Nephron (organoid): ENCODE measurements around the gene BTRC.
"Not testable (repeated sequence)": the region's sequence is repeated elsewhere in the genome, so short reads cannot be mapped to it uniquely, and the experiment has no call there.

Source experiments
- H3K27ac Mint-ChIP-seq, 3 experiments: 2 replicates each; pipeline ENCODE4 v1.8.0; 2020; ENCODE audit warnings: mixed read lengths in 3 of 3, mild to moderate bottlenecking in 2 of 3, moderate library complexity in 1 of 3
- H3K27me3 Mint-ChIP-seq: 2 replicates; pipeline ENCODE4 v1.8.0; 2021; ENCODE audit warnings: low read depth, mild to moderate bottlenecking, moderate library complexity, mixed read lengths
- H3K36me3 Mint-ChIP-seq: 2 replicates; pipeline ENCODE4 v1.8.0; 2020; ENCODE audit warnings: low read depth, mixed read lengths
- H3K4me1 Mint-ChIP-seq: 2 replicates; pipeline ENCODE4 v1.8.0; 2020; ENCODE audit warnings: mixed read lengths
- H3K4me3 Mint-ChIP-seq, 3 experiments: 2 replicates each; pipeline ENCODE4 v1.8.0; 2020; ENCODE audit warnings: mild to moderate bottlenecking in 3 of 3, mixed read lengths in 3 of 3, moderate library complexity in 2 of 3
- H3K9me3 Mint-ChIP-seq: 2 replicates; pipeline ENCODE4 v1.8.0; 2020; ENCODE audit warnings: mixed read lengths
- TF ChIP-seq, protein P1 (sequence below), 3 experiments: fragments of 200-600 bp; sonication (generic); IDR thresholded peaks; one replicate each; pipeline ENCODE4 v1.5.0; 2021; ENCODE audit warnings: antibody characterized with exemption in 3 of 3; ENCODE audit not compliant: unreplicated experiment in 3 of 3

Gene BTRC

DNA sequence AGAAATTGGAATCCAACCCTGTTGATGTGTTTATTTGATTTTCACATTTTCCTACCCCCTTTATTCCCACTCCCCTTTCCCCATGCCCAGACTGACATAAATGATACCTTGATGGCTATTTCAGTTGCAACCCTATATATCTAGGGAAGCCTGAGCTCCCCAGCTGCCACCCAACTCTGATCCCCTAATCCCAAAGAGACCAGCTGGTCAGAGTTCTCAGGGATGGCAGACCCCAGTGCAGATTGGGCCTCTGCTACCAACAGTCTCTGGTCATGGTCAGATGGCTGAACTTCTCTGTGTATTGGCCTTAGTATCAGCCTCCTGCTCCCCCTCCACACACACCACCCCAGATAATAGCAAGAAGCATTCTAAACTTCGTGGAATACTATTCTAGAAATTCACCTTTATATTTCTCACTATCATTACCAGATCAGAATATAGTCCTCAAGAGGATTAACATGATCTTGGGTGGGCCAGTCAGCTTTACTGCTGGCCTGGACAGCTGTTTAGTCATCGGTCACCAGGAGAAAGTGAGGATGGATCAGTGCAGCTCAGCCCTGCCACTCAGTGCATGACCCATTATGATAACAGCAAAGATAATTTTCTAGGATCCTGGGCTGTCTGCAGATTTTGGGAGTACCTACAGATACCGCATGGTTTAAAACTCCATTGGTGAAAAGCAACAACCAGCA, 24.5 kb upstream of the BTRC start:
- H3K27me3 Mint-ChIP-seq, result peaks cover 9% of the 10 kb centered on the region
- H3K4me1 Mint-ChIP-seq, result peaks cover 44% of the 10 kb centered on the region
- peak overlapping the region; percentile 50 to 83 (median 74) for H3K27ac Mint-ChIP-seq
- H3K36me3 Mint-ChIP-seq, result no peaks in the 10 kb centered on the region
- H3K9me3 Mint-ChIP-seq, result peaks cover 2% of the 10 kb centered on the region
- peak overlapping the region in 1 of 3 experiments; percentile 26 for H3K4me3 Mint-ChIP-seq
- TF ChIP-seq, protein P1, sequence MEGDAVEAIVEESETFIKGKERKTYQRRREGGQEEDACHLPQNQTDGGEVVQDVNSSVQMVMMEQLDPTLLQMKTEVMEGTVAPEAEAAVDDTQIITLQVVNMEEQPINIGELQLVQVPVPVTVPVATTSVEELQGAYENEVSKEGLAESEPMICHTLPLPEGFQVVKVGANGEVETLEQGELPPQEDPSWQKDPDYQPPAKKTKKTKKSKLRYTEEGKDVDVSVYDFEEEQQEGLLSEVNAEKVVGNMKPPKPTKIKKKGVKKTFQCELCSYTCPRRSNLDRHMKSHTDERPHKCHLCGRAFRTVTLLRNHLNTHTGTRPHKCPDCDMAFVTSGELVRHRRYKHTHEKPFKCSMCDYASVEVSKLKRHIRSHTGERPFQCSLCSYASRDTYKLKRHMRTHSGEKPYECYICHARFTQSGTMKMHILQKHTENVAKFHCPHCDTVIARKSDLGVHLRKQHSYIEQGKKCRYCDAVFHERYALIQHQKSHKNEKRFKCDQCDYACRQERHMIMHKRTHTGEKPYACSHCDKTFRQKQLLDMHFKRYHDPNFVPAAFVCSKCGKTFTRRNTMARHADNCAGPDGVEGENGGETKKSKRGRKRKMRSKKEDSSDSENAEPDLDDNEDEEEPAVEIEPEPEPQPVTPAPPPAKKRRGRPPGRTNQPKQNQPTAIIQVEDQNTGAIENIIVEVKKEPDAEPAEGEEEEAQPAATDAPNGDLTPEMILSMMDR (IDR thresholded peaks at IDR 0.05; ENCODE audit: unreplicated experiment in 3 of 3), result no peak

DNA sequence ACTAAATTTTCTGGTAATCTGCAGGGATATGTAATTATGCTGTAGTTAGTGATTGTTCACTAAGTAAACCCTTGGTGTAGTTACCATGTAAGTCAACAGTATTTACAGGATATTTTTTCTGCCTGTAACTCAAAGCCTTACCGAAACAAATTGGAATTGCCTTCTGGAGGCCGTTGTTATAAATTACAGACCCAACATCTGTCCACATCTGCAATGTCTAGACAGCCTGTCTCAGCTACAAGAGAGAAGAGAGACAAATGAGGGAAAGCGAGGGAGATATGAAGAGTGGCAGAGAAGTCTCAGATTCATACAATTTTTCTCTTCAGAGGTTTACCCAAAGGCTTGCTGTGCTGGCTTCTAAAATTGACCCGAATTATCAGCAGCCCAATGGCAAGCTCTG, 23.7 kb upstream of the BTRC start:
- H3K4me1 Mint-ChIP-seq, result peaks cover 44% of the 10 kb centered on the region
- H3K27ac Mint-ChIP-seq, result peak overlapping the region; percentile 50 to 80 (median 74)
- peaks cover 13% of the 10 kb centered on the region for H3K27me3 Mint-ChIP-seq

GRCh38 chr10:101330631-101331225, 23.2 kb upstream of the BTRC start:
- peaks cover 12% of the 10 kb centered on the region for H3K27me3 Mint-ChIP-seq

More for the DNA sequence above, 23.7 kb upstream of the BTRC start:
- Mint-ChIP-seq H3K4me3 (peak overlapping the region in 1 of 3 experiments; percentile 40), H3K36me3 (no peaks in the 10 kb centered on the region), H3K9me3 (no peaks in the 10 kb centered on the region)
- TF ChIP-seq, protein P1 (IDR thresholded peaks at IDR 0.05; ENCODE audit: unreplicated experiment in 3 of 3), result no peak

DNA sequence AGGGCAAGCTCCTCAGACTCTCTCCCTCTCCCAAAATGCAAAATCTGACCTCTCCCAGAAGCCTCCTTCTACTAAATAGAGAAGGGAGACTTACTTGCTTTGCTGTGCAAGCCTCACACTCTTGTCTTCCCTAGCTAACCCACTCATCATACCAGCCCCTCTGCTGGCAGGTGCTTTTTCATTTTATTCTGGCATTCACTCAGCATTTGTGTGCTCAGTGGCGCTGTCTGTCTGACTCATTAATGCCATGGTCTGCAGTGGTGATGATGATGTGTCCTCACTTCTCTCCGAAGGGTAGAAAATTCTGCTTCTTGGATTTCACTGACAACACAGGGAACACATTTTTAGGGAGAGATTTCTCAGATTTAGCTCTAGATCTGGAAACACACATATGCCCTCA, 22.0 kb upstream of the BTRC start:
- no peaks in the 10 kb centered on the region for H3K36me3 Mint-ChIP-seq
- peaks cover 7% of the 10 kb centered on the region for H3K27me3 Mint-ChIP-seq
- TF ChIP-seq, protein P1 (IDR thresholded peaks at IDR 0.05; ENCODE audit: unreplicated experiment in 3 of 3), result no peak
- peaks cover 44% of the 10 kb centered on the region for H3K4me1 Mint-ChIP-seq
- peak overlapping the region; percentile 3 to 53 (median 18) for H3K27ac Mint-ChIP-seq
- H3K9me3 Mint-ChIP-seq, result no peaks in the 10 kb centered on the region
- peak overlapping the region in 2 of 3 experiments; percentile 1 to 57 for H3K4me3 Mint-ChIP-seq

More at GRCh38 chr10:101330631-101331225, 23.2 kb upstream of the BTRC start:
- Mint-ChIP-seq H3K36me3 (no peaks in the 10 kb centered on the region), H3K4me3 (peak overlapping the region in 2 of 3 experiments; percentile 30 to 40), H3K4me1 (peaks cover 44% of the 10 kb centered on the region), H3K9me3 (no peaks in the 10 kb centered on the region), H3K27ac (peak overlapping the region; percentile 50 to 80 (median 74))
- TF ChIP-seq, protein P1 (IDR thresholded peaks at IDR 0.05; ENCODE audit: unreplicated experiment in 3 of 3), result no peak

DNA sequence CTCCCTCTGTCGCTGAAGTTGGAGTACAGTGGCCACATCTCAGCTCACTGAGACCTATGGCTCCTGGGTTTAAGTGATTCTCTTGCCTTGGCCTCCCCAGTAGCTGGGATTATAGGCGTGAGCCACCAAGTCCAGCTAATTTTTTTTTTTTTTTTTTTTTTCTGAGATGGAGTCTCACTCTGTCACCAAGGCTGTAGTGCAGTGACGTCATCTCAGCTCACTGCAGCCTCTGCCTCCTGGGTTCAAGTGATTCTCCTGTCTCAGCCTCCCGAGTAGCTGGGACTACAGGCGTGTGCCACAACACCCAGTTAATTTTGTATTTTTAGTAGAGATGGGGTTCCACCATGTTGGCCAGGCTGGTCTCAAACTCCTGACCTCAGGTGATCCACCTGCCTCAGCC, 19.7 kb upstream of the BTRC start:
- not testable (repeated sequence) for H3K4me3 Mint-ChIP-seq, H3K27me3 Mint-ChIP-seq, H3K9me3 Mint-ChIP-seq, H3K36me3 Mint-ChIP-seq, H3K27ac Mint-ChIP-seq
- H3K4me1 Mint-ChIP-seq, result peaks cover 36% of the 10 kb centered on the region

- no peak overlapping the region for H3K4me3 Mint-ChIP-seq
- peaks cover 7% of the 10 kb centered on the region for H3K27me3 Mint-ChIP-seq
Measured at GRCh38 chr10:101336382-101336781, 17.6 kb upstream of the BTRC start.

More at GRCh38 chr10:101336382-101336781, 17.6 kb upstream of the BTRC start:
- Mint-ChIP-seq H3K27ac (no peak overlapping the region), H3K36me3 (no peaks in the 10 kb centered on the region), H3K4me1 (peaks cover 16% of the 10 kb centered on the region), H3K9me3 (no peaks in the 10 kb centered on the region)
- TF ChIP-seq, protein P1 (IDR thresholded peaks at IDR 0.05; ENCODE audit: unreplicated experiment in 3 of 3), result no peak
